ENCODE results near the gene MAST4. TPM values are rescaled to one million over a fixed set of nuclear protein-coding genes. Genes with fewer than 3 reads are reported as not detected.

Gene MAST4
- total and polyA plus RNA-seq, 2 of the 8 experiments (the other 6 are each of a cell fraction or from before 2014, with no cell fraction given), result 1.5 to 2.6 TPM

GRCh38 chr5:66596636-66597182 is 516 bp downstream of the MAST4 start:
- no peak overlapping the region for H3K56ac ChIP-seq (replicated peaks; ENCODE audit: insufficient read length, low read depth, low read length)
- TF ChIP-seq TCF12 (IDR thresholded peaks at IDR 0.05; ENCODE audit: low read depth, low read length), result no peak
- TF ChIP-seq YY1 (IDR thresholded peaks at IDR 0.05; ENCODE audit: low read depth, low read length), result no peak
- peak; percentile 16 for TF ChIP-seq ASH2L (IDR thresholded peaks at IDR 0.05; ENCODE audit: low read length)
- 0 out of 2 replicates have a peak, but pooled peaks have one; percentile 9 for TF ChIP-seq TAF1 (IDR thresholded peaks at IDR 0.05; ENCODE audit: low read depth, low read length)
- peak; percentile 81 for TF ChIP-seq KDM4A (IDR thresholded peaks at IDR 0.05; ENCODE audit: low read depth, low read length, severe bottlenecking)
- TF ChIP-seq, protein P1, sequence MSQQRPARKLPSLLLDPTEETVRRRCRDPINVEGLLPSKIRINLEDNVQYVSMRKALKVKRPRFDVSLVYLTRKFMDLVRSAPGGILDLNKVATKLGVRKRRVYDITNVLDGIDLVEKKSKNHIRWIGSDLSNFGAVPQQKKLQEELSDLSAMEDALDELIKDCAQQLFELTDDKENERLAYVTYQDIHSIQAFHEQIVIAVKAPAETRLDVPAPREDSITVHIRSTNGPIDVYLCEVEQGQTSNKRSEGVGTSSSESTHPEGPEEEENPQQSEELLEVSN (IDR thresholded peaks at IDR 0.05), result 0 out of 2 replicates have a peak, but pooled peaks have one; percentile 4
- no peak for TF ChIP-seq CBX5 (IDR thresholded peaks at IDR 0.05; ENCODE audit: low read depth, low read length)
- TF ChIP-seq, protein P2, sequence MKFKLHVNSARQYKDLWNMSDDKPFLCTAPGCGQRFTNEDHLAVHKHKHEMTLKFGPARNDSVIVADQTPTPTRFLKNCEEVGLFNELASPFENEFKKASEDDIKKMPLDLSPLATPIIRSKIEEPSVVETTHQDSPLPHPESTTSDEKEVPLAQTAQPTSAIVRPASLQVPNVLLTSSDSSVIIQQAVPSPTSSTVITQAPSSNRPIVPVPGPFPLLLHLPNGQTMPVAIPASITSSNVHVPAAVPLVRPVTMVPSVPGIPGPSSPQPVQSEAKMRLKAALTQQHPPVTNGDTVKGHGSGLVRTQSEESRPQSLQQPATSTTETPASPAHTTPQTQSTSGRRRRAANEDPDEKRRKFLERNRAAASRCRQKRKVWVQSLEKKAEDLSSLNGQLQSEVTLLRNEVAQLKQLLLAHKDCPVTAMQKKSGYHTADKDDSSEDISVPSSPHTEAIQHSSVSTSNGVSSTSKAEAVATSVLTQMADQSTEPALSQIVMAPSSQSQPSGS (IDR thresholded peaks at IDR 0.05; ENCODE audit: low read length), result no peak
- 0 out of 2 replicates have a peak, but pooled peaks have one; percentile 5 for TF ChIP-seq RBBP5 (IDR thresholded peaks at IDR 0.05; ENCODE audit: borderline replicate concordance, low read depth, low read length)
- no peak for TF ChIP-seq SRF (IDR thresholded peaks at IDR 0.05; ENCODE audit: low read depth, low read length)
- no peak for TF ChIP-seq ZNF274 (IDR thresholded peaks at IDR 0.05; ENCODE audit: borderline replicate concordance, extremely low read depth, low read length)
- no peak overlapping the region for H2BK12ac ChIP-seq (ENCODE audit: low read depth, low read length)
- no peak overlapping the region for H3K23ac ChIP-seq (ENCODE audit: insufficient read length)
- peaks cover 14% of the 10 kb centered on the region for H3K23me2 ChIP-seq (ENCODE audit: low read depth, low read length)
- H2AFZ ChIP-seq (ENCODE audit: low read length), result peak overlapping the region; percentile 79; the same call in 1 of the 2 replicates
- POLR2A ChIA-PET (ENCODE audit: partially characterized antibody), result interaction anchor here (0.9 to 1.1 kb wide), 2 partner anchors 40 to 108 kb away, joined by 3 read pairs; no protein-coding TSS in a partner anchor
- no peak overlapping the region for H2BK15ac ChIP-seq (ENCODE audit: low read length)
- H4K5ac ChIP-seq (ENCODE audit: insufficient read length, low read depth, low read length), result no peak overlapping the region
- CTCF ChIA-PET (ENCODE audit: partially characterized antibody), result no interaction called here
- H2AK5ac ChIP-seq (ENCODE audit: low read depth, low read length), result no peak overlapping the region
- H3K4me3 ChIP-seq (ENCODE audit: extremely low read depth in 1 of 4, insufficient read depth in 2 of 4, low read depth in 3 of 4, low read length in 4 of 4), result peak overlapping the region; percentile 59 to 82 (median 66)
- H3K4ac ChIP-seq (replicated peaks; ENCODE audit: insufficient read length, low read depth, low read length), result no peak overlapping the region
- H3K9me3 ChIP-seq (ENCODE audit: insufficient read depth in 2 of 2, low read depth in 1 of 2, low read length in 1 of 2), result peaks cover 0 to 4% of the 10 kb centered on the region in 2 experiments; a peak in 2 of 4 replicates
- no peak overlapping the region for H2BK20ac ChIP-seq (ENCODE audit: low read length)
- no peak overlapping the region for H3K27ac ChIP-seq (ENCODE audit: low read depth, low read length)
- H2BK120ac ChIP-seq (replicated peaks; ENCODE audit: low read depth, low read length), result no peak overlapping the region
- H2BK5ac ChIP-seq (ENCODE audit: low read depth, low read length), result no peak overlapping the region
- H4K20me1 ChIP-seq (replicated peaks in 1 of 2; ENCODE audit: control insufficient read depth in 1 of 2, insufficient read depth in 2 of 2, low read length in 2 of 2), result peaks cover 4 to 7% of the 10 kb centered on the region in 2 experiments
- H3K27me3 ChIP-seq (replicated peaks in 1 of 4; ENCODE audit: control insufficient read depth in 3 of 4, extremely low read depth in 1 of 4, insufficient read depth in 3 of 4, low read length in 3 of 4), result peaks cover 20 to 43% (median 39%) of the 10 kb centered on the region in 4 experiments
- no peak overlapping the region for H4K8ac ChIP-seq (ENCODE audit: extremely low read depth, insufficient read depth, low read length)
- H4K91ac ChIP-seq (replicated peaks; ENCODE audit: insufficient read length, low read length), result no peak overlapping the region
- WGBS, 2 experiments (ENCODE audit: extremely low coverage in 1 of 2, insufficient coverage in 1 of 2, insufficient read length in 1 of 2, insufficient replicate concordance in 2 of 2, low coverage in 1 of 2, low lambda C conversion rate in 2 of 2, missing lambda C conversion rate in 1 of 2), result 3% methylated on average over 17 of the region's 56 CpGs; no CpG with 5 or more reads in 1 of the 2 experiments
- peak in 1 of 2 experiments; percentile 65 for DNase-seq (ENCODE audit: low read depth in 1 of 2, low spot score in 2 of 2)
- peak overlapping the region; percentile 94 to 98 for H3K4me2 ChIP-seq (ENCODE audit: insufficient read depth in 1 of 2, low read depth in 2 of 2, low read length in 2 of 2)
- H3K9ac ChIP-seq (replicated peaks in 1 of 4; ENCODE audit: extremely low read depth in 1 of 4, low read depth in 3 of 4, low read length in 3 of 4), result no peak overlapping the region
- H3K36me3 ChIP-seq (ENCODE audit: control insufficient read depth in 2 of 4, insufficient read depth in 4 of 4, low read length in 3 of 4), result no peaks in the 10 kb centered on the region
- H3K18ac ChIP-seq (ENCODE audit: extremely low read depth, low read length), result no peak overlapping the region; the same call in 1 of the 2 replicates
- no peak overlapping the region for H3K14ac ChIP-seq (ENCODE audit: insufficient read length)
- H3K4me1 ChIP-seq (replicated peaks in 1 of 4; ENCODE audit: control insufficient read depth in 3 of 4, insufficient read depth in 4 of 4, low read length in 3 of 4), result peaks cover 0 to 4% (median 1%) of the 10 kb centered on the region in 4 experiments; a peak in 1 of 7 replicates
- H3K79me2 ChIP-seq (ENCODE audit: control insufficient read depth in 1 of 2, insufficient read depth in 2 of 2, low read length in 2 of 2), result no peaks in the 10 kb centered on the region
- no peak for FAIRE-seq
- no peaks in the 10 kb centered on the region for H3K79me1 ChIP-seq (ENCODE audit: low read depth, low read length)

Measured in H1 (cell line).